ENCODE results near the gene SCAI. TPM values are rescaled to one million over a fixed set of nuclear protein-coding genes. Genes with fewer than 3 reads are reported as not detected.

SCAI gene
- total RNA-seq, 1 experiment from 2014 or later = 13.0 TPM

DNA sequence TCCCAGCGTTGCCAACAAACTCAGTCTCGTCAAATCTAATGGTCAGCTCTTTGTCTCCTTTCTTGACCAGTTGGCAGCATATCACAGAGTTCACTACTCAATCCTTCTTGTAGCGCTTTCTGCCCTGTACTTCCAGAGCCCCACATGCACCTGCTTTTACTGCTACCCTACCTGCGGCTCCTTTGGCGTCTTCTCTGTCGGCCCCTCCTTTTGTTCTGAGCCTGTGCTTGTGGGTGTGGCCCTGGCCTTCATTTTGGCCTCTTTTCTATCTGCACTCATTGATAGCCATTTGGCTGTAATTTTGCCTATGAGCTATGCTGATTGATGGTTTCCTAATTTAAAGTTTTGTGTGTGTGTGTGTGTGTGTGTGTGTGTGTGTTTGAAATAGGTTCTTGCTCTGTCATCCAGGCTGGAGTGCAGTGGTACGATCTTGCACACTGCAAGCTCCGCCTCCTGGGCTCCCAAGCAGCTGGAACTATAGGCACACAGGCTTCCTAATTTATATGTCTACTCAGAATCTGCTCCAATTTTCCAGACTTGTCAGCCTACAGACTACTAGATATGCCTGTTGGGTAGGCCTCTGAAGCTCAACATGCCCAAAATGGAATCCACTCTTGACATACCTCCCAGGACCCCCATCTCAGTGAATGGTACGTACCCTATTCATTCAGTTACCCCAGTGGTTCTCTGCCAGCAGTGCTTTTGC lies 249.1 kb downstream of the SCAI start:
- no TSS peak for BruUV-seq (replicated peaks)
- no peak for DNase-seq
- H3K9me3 ChIP-seq = no peaks in the 10 kb centered on the region
- Mint-ChIP-seq H3K27ac (ENCODE audit: unreplicated experiment) (no peak overlapping the region), H3K4me1 (ENCODE audit: low read depth, unreplicated experiment) (no peaks in the 10 kb centered on the region), H3K4me3 (ENCODE audit: unreplicated experiment) (no peak overlapping the region), H3K9me3 (ENCODE audit: unreplicated experiment) (no peaks in the 10 kb centered on the region), H3K27me3 (ENCODE audit: insufficient read depth, unreplicated experiment) (no peaks in the 10 kb centered on the region), H3K36me3 (ENCODE audit: insufficient read depth, unreplicated experiment) (peaks cover 32% of the 10 kb centered on the region)
- no peak overlapping the region for H3K4me3 ChIP-seq (ENCODE audit: low read depth, low read length)
- peaks cover 16% of the 10 kb centered on the region for H3K4me1 ChIP-seq
- ChIA-PET POLR2A (no interaction called here), CTCF (no interaction called here)
- intact Hi-C loops (cut with micrococcal nuclease; ENCODE audit: unreplicated experiment) = loop anchor here (1.0 kb wide), 1 partner anchor 37 kb away; no protein-coding TSS in a partner anchor
- TF ChIP-seq, protein P1, sequence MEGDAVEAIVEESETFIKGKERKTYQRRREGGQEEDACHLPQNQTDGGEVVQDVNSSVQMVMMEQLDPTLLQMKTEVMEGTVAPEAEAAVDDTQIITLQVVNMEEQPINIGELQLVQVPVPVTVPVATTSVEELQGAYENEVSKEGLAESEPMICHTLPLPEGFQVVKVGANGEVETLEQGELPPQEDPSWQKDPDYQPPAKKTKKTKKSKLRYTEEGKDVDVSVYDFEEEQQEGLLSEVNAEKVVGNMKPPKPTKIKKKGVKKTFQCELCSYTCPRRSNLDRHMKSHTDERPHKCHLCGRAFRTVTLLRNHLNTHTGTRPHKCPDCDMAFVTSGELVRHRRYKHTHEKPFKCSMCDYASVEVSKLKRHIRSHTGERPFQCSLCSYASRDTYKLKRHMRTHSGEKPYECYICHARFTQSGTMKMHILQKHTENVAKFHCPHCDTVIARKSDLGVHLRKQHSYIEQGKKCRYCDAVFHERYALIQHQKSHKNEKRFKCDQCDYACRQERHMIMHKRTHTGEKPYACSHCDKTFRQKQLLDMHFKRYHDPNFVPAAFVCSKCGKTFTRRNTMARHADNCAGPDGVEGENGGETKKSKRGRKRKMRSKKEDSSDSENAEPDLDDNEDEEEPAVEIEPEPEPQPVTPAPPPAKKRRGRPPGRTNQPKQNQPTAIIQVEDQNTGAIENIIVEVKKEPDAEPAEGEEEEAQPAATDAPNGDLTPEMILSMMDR (IDR thresholded peaks at IDR 0.05; ENCODE audit: insufficient read depth in 1 of 2, low read depth in 1 of 2, low read length in 1 of 2, severe bottlenecking in 1 of 2, unreplicated experiment in 1 of 2) = no peak
- H3K27me3 ChIP-seq (replicated peaks; ENCODE audit: control insufficient read depth, insufficient read depth, low read length) = no peaks in the 10 kb centered on the region
- no peaks in the 10 kb centered on the region for H3K36me3 ChIP-seq (ENCODE audit: control insufficient read depth, insufficient read depth, low read length)

Other genes with a start within 250 kb of the SCAI start
- gene GOLGA1, start 202.4 kb downstream of the SCAI start, total RNA-seq (2022) = 18.7 and 18.9 TPM in 2 replicates
- gene PPP6C, start 46.3 kb upstream of the SCAI start, total RNA-seq (2022) = 37.4 and 41.2 TPM in 2 replicates
- 28.1 and 28.4 TPM in 2 replicates for gene RABEPK, start 57.0 kb upstream of the SCAI start, total RNA-seq (2022)
- 287 and 288 TPM in 2 replicates for gene HSPA5, start 97.8 kb upstream of the SCAI start, total RNA-seq (2022)
- 66.2 TPM in 2 replicates for gene GAPVD1, start 118.3 kb upstream of the SCAI start, total RNA-seq (2022)

All from Caco-2 (cell line).